COLO668 (cell line): ENCODE results near the gene PRG3.

Source experiments
- DNase-seq: peaks from one replicate; lab custom pipeline; 2025; ENCODE audit not compliant: unreplicated experiment; lab: John Stamatoyannopoulos, UW

PRG3 gene

GRCh38 chr11:57391539-57391938 is 10.6 kb upstream of the PRG3 start:
- DNase-seq, result no peak

GRCh38 chr11:57391111-57391510 is 10.2 kb upstream of the PRG3 start:
- no peak for DNase-seq

GRCh38 chr11:57390535-57390934 is 9.6 kb upstream of the PRG3 start, which contains the start of gene PRG2:
PRG2 (minus strand) TSS chr11:57390650; CDS start chr11:57389944, 706 bp downstream.
- DNase-seq, result no peak

DNA sequence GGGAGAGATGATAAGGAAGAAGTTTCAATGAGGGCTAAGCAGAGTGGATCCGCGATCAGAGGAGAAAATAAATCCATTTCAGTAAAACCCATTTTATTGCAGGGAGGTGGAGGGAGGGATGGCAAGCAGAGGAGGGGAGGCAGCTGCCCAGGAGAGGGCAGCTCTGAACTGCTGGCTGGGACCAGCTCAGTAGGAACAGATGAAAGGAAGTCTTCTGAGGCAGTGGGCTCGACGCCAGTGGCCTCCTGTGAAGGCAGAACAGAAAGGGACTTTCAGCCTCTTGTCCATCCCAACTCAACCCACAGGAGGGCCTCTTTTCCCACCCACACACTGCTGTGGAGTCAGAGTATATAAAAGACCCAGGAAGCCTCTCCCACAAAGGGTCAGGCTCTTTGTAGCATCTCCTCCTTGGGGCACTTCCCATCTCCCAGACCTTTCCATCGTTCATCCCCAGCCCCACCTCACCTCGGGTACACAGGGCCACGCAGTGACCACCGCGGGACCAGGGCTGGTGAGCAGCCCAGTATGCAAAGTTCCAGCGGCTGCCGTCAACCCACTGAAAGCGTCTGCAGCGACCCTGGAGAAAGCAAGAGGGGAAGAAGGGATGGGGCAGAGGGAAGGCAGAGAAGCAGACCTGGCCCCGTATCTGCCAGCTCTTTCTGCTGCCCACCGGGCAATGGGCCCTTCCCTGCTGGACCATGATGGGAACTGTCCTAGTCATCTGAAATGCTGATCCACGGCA is 6.5 kb upstream of the PRG3 start:
- DNase-seq, result no peak

DNA sequence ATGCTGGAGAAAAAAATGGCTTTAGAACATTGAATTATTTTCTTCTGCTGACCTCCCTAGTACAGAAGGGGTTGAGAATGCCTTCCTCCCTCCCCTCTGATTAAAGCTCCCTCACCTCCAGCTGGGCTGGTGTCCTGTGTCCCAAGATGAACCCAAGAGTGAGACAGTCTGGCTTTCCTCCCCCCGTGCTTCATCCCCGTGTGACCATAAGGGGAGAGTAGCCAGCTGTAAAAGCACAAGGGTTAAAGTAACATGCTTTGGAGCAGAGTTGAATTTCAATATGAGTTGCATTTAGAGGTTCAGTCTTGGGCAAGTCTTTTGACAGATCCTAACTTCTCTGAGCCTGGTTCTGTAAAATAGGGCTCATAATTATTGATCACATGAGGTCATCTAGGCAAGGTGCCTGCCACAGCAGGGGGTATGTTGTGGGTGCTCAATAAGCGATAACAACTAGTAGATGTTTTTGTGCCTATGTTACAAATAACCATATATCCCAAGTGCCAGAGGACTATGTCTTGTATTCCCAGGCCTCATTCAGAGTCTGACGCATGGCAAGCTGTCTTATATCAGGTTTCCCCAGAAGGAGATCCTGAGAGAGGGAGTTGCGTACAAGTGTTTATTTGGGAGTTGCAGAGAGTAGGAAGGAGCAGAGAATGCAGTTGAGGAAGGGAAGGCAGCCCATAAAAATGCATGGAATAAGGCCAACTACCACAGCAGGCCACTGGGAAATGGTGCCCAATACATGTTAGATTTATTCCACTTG is 5.4 kb upstream of the PRG3 start:
- DNase-seq, result no peak

GRCh38 chr11:57379732-57380131 is 1.2 kb downstream of the PRG3 start:
- no peak for DNase-seq

DNA sequence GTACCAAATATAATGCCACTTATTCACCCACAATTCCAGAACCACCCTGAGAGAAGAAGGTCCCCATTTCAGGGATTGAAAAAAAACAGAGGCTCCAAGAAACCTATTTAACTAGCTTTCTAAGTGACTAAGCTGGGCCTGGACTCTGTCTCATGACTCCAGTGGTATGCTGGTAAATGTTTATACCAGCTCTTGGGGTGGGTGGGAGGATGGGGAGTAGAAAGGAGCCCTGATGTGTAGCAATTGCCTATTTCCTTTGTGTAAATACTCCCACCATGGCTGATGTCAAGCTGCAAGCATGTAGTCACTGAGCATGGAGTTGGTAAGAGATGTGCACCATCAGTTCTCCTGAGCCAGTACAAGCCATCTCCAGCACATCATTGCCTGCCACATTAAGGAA is 2.8 kb downstream of the PRG3 start:
- no peak for DNase-seq

GRCh38 chr11:57377107-57377506 is 3.8 kb downstream of the PRG3 start:
- DNase-seq, result no peak

DNA sequence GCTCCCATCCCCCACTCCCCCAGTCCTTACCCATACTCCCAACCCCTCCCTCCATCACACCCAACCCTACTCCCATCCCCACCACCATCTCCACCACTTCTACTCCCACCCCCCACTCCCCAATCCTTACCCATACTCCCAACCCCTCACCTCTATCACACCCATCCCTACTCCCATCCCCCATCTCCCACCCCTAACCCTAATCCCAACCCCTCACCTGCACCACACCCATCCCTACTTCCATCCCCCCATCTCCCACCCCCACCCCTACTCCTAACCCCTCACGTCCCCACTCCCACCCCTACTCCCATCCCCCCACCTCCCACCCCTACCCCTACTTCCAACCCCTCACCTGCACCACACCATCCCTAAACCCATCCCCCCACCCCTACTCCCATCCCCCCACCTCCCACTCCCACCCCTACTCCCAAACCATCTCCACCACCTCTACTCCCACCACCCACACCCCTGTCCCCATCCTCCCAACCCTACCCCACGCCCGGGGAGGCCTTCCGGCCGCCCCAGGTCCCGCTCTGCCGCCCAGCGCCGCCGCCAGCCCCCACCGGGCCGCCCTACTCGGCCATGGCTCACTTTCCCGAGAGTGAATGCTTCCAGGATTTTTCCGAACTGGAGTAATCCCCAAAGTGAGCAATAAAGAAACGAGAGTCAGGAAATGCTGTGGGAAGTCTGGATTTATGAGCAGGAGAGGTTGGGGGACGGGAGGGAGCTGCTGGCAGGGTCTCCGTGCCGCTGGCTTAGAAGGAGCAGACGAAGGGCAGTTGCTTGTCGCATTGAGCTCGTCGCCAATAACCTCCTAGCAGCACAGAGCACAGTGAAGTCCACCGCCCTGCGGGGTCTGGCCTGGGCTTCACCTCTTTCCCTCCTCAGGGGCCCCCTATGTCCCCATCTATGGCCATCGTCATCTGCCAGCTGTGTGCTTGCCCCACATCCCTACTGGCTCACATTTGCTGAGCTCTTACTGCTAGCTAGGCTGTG is 4.6 kb downstream of the PRG3 start:
- no peak for DNase-seq

DNA sequence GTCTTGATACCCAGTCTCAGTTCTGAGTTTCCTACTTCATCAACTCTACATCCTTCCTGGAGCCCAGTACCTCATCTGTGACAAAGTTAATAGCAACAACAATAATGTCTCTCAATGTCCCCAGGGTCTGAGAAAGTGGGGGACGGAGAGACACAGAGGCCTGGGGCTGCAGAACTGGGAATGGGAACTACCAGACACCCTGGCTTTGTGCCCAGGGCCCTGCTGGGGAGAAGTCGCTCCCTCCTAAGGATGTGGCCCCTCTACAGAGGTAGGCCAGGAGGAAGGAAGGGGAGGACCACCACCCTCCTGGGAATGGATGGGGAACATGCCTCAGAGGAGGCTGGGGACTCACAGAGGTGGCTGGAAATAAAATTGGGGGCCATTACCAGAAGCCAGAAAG is 5.5 kb downstream of the PRG3 start:
- no peak for DNase-seq

DNA sequence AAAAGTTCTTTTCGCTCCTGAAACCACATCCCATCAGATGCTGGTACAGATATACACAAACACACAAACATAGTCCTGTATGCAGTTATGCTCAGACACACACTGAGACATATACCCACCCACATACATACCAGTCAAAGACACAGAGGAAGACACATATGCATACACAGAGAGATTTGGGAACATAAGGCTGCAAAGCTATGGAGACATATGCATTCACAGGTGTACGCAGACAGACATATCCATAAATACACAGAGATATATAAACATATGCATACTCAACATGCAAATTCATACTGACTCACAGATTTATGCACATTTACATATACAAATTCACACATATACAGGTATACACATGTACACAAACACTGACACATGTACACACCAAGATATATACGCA is 6.0 kb downstream of the PRG3 start:
- DNase-seq, result no peak

DNA sequence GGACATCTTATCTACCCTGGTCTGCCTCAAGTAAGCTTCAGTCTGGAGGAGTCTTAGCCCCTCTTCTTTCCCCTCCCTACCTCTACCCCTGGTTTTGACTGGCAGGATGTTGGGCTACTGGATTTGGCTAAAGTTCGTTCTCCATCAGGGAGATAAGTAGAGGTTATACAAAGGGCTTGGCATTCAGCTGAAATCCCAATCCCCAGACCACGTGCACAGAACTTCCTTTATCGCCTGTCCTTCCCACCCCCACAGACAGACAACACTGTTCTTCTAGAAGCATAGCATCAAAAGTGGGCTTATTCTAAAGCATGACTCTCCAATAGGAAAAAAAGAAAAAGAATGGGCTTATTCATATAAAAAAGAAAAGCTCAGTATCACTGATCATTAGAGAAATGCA is 7.8 kb downstream of the PRG3 start:
- no peak for DNase-seq

DNA sequence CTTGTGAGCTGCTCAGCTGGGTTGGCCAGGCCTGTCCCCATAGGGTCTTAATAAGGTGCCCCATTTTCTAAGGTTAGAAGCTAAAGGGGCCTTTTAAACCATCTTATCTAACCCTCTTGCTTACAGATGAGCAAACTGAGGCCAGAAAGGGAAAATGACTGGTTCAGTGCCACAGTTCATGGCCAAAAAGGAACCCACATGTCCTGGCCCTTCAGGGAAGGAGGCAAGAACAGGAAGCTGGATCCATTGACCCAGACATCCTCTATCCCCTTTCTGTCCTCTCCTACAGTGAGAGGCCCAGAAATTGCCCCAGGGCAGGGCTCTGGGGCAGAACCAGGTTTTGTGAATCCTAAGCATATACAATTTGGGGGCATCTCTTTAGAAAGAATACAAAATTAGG is 10.0 kb downstream of the PRG3 start:
- DNase-seq, result no peak

GRCh38 chr11:57370251-57370650 is 10.7 kb downstream of the PRG3 start:
- DNase-seq, result no peak

- no peak for DNase-seq
Measured at GRCh38 chr11:57368845-57369232, 12.1 kb downstream of the PRG3 start.

DNA sequence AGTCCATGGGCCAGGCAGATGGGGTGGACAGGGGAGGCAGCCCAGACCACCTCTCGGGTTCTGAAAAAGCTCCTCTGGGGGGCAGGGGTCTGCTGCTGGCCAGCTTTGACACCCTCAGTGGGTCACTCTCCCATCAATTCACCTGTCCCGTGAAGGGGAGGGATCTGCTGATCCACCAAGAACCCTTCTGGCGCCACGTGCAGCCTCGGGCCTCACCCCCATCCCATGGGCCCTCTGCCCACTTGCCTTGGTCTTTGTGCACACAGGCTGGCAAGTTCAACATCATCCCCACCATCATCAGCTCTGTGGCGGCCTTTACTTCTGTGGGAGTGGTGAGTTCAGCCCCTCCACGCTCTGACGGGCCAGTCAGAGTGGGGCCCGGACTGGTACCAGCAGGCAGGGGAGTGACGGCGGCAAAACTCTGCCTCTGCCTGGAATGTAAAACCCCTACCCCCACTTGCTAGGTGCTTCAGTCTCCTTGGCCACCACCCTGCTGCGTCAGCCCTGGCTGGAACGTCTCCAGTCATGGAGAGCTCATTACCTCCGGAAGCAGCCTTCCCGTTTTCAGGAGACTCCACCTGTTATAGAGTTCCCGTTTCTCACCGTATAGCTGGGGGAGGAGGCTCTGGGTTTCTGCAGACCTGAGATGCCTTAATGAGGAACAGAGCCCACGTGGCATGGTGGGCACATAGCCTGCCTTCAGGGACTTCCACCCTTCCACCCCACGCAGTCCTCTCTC is 12.7 kb downstream of the PRG3 start:
- no peak for DNase-seq

DNA sequence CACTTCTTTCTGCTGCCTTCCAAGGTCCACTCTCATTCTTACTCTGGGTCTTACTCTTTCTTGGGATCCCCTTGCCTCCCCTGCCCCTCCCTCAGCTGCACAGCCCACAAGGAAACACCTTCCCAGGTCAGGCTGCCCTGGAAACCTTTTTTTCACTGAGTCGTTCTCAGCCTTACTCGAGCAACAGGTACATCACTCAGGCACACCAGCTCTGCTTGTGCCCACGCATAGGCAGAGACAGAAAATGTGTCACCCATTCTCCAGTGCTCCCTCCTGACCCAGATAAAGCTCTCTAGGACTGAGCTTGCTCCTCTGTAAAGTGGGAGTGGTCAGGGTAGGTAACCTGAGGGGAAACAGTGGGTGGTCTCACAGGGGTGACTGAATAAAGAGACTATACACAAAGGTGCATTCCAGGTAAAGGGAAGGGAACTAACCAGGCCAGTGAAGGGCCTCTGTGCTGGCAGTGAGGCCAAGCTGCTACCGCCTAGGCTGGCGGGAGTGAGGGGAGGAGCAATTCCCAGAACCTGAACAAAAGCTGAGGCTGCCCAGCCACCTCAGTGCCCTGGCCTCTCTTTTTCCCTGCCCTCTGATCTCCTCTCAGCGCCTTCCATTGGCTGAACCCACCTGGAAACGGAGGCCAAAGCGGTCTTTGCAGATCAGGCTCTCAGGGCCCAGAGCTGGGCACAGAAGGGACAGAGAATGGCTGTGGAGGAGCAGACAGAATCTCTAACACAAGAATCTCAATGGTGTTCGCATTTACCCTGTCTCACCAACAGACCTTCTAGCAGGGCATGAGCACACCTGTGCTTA is 15.9 kb downstream of the PRG3 start:
- no peak for DNase-seq

DNA sequence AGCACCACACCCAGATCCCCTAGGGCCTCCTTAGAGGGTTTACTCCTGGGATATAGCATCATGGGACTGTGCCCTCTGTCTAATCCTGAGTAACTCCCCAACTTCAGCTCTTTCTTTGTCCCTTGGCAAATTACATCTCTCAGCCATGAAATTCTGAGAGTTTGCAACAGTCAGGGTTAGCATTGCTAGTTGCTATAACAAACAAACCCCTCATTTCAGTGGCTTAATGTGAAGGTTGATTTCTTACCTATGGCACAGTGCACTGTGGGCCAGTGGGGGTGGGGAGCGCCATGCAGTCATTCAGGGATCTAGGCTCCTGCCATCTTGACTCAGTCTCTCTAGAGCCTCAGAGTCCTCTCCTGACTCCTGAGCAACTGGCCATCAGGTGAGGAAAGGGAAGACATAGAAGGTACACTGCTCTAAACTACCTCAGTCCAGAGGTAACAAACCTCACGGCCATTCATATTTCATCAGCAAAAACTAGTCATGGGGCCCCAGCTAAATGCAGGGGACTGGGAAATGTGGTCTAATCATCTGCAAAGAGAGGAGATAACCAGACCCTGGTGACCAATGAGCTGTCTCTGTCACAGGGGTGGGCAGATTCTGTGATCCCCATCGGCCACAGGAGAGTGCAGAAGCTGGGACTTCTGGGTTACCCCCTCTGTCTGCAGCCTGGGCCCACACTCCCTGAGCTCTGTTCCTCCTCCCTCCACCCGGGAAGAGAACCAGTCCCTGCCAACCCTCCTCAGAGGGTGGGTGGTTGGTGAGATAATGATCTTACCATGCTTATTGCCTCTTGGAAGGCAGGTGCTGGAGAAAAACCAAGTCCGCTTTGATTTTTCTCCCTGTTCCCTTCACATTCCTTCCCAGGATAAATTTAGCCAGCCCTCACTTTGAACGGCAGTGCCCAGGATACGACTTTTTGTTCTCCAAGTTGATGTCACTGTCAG is 17.5 kb downstream of the PRG3 start:
- DNase-seq, result no peak

- DNase-seq, result no peak
Measured at GRCh38 chr11:57361926-57362325, 19.0 kb downstream of the PRG3 start.
